ENCODE measurements around the gene GPR107. TPM values are rescaled to one million over a fixed set of nuclear protein-coding genes. Genes with fewer than 3 reads are reported as not detected.

The GPR107 gene
- total RNA-seq, 4 donors from 2014 or later: 18.9 to 27.0 (median 23.2) TPM

DNA sequence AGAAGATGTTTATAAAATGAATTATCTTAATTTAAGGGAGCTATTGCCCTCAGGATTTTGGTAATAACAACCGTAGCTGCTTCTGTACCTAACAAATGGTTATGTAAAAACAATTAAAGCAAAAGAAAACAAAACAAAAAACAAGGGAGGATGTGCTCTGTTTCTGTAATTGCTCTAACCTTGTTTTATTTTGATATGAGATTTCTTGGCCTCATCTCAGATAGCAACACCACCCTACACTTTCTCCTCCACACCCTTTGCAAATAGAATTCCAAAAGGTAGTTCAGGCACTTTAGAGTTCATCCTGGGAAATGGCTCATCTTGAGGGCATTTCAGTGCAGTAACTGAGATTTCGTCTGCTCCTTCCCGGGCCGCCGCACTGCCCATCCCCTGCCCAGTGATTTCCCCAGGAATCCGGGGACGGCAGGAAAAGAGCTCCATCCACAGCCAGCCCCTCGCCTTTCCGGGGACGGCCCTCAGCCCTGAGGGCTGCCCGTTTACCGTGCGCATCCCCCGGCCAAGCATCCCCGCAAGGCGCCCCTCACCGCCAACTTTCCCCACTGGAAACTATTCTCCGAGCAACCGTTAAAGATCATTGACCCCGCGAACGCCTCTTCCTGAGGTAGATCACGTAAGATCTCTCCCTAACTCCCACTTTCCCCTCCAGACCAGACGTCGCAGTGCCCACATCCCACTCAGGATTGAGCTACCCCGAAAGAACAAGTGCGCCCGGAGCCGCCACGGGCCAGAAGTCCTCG lies 11.9 kb upstream of the GPR107 start:
- WGBS, 2 donors: 1 to 2% methylated on average over 9 to 19 of the region's 31 CpGs
- peaks cover 17 to 60% (median 26%) of the 10 kb centered on the region in 3 donors for H3K4me1 ChIP-seq
- H3K27me3 ChIP-seq: no peaks in the 10 kb centered on the region
- H3K9me3 ChIP-seq: no peaks in the 10 kb centered on the region
- H3K27ac ChIP-seq: peak overlapping the region; percentile 94 to 99 (median 98)
- no peak for DNase-seq
- H3K36me3 ChIP-seq: no peaks in the 10 kb centered on the region
- TF ChIP-seq POLR2A (IDR thresholded peaks at IDR 0.05): no peak
- TF ChIP-seq, protein P1, sequence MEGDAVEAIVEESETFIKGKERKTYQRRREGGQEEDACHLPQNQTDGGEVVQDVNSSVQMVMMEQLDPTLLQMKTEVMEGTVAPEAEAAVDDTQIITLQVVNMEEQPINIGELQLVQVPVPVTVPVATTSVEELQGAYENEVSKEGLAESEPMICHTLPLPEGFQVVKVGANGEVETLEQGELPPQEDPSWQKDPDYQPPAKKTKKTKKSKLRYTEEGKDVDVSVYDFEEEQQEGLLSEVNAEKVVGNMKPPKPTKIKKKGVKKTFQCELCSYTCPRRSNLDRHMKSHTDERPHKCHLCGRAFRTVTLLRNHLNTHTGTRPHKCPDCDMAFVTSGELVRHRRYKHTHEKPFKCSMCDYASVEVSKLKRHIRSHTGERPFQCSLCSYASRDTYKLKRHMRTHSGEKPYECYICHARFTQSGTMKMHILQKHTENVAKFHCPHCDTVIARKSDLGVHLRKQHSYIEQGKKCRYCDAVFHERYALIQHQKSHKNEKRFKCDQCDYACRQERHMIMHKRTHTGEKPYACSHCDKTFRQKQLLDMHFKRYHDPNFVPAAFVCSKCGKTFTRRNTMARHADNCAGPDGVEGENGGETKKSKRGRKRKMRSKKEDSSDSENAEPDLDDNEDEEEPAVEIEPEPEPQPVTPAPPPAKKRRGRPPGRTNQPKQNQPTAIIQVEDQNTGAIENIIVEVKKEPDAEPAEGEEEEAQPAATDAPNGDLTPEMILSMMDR (IDR thresholded peaks at IDR 0.05): no peak
- peak overlapping the region; percentile 85 to 100 (median 98) for H3K4me3 ChIP-seq
- intact Hi-C loops (cut with DNase I): loop anchor here (5.0 kb wide), 1 partner anchor 155 kb away; no protein-coding TSS in a partner anchor

DNA sequence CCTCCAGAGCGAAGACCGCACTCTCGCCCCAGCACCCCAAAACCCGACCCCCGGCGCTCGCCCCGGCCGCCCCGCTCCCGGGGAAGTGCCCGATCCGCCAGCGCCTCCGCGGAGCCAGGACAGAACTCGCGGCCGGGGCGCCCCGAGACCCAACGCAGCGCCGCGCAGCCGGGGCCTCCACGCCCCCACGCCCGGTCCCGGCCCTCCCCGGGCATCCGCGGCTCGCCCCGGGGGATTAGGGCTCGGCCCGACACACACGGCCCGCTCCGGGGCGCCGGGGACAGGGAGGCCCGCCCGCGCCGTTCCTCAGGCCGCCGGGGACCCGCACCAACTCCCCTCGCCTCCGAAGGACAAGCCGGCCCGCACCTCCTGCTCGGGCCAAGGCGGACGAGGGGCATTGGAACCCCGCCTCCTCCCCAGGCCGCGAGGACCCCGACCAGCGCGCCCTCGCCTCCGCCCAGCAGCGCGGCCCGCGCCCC lies 11.3 kb upstream of the GPR107 start:
- Histone ChIP-seq H3K36me3 (no peaks in the 10 kb centered on the region), H3K4me3 (peak overlapping the region; percentile 85 to 100 (median 98)), H3K27me3 (no peaks in the 10 kb centered on the region), H3K4me1 (peaks cover 17 to 58% (median 24%) of the 10 kb centered on the region in 3 donors), H3K9me3 (no peaks in the 10 kb centered on the region), H3K27ac (peak overlapping the region; percentile 94 to 99 (median 98))
- WGBS, 2 donors: no CpG with 5 or more reads among the region's 68 CpGs
- TF ChIP-seq POLR2A (IDR thresholded peaks at IDR 0.05): no peak
- TF ChIP-seq, protein P1 (IDR thresholded peaks at IDR 0.05): no peak
- no peak for DNase-seq
- intact Hi-C loops (cut with DNase I): loop anchor here (5.0 kb wide), 1 partner anchor 155 kb away; no protein-coding TSS in a partner anchor

DNA sequence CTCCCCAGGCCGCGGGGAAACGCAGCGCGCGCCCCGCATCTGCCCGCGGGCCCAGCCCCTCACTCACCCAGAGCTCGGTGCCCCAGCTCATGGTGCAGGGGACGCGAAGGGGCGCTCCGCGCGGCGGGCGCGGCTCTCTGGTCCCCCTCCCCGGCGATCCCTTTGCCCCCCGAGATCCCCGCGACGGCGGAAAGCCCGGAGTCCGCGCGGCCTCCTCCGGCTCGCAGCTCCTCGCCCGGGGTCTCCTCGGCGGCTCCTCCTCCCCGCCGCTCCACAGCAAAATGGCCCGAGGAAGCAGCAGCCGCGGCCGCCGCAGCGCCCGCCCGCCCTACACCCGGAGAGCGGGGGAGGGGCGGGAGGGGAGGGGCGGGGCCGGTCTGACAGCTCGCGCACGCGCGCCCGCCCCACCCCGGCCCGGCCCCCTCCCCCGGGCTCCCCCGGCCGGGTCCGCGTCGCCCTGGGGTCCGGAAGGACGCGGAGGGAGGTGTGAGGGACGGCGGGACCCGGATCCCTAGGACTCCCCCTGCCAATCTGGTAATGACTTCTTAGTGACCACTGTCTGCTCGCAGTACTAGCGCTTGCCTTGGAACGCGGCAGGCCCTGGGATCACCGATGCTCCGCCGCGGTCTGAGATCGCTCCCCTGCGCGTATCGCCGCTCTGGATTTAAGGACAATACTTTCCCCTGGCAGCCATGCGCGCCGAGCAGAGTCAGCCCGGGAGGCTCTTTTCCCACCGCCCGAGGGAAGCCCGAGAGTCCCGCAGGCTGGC lies 10.6 kb upstream of the GPR107 start, which contains the start of gene FNBP1:
FNBP1 (minus strand) TSS at position 305 of the 769 bp plus-strand sequence; CDS start at position 91, 214 bp downstream.
- H3K4me1 ChIP-seq: peaks cover 17 to 58% (median 24%) of the 10 kb centered on the region in 3 donors
- DNase-seq: no peak
- no peaks in the 10 kb centered on the region for H3K36me3 ChIP-seq
- peak within 1 kb of the TSS; percentile 94 to 99 (median 98) for H3K27ac ChIP-seq
- intact Hi-C loops (cut with DNase I): loop anchor here (5.0 kb wide), 1 partner anchor 156 kb away; no protein-coding TSS in a partner anchor
- WGBS, 2 donors: no CpG with 5 or more reads among the region's 92 CpGs
- peak in 2 of 4 donors; percentile 86 to 95 for TF ChIP-seq POLR2A (IDR thresholded peaks at IDR 0.05)
- TF ChIP-seq, protein P1 (IDR thresholded peaks at IDR 0.05): no peak
- no peaks in the 10 kb centered on the region for H3K27me3 ChIP-seq
- no peaks in the 10 kb centered on the region for H3K9me3 ChIP-seq
- peak within 1 kb of the TSS; percentile 85 to 100 (median 98) for H3K4me3 ChIP-seq

DNA sequence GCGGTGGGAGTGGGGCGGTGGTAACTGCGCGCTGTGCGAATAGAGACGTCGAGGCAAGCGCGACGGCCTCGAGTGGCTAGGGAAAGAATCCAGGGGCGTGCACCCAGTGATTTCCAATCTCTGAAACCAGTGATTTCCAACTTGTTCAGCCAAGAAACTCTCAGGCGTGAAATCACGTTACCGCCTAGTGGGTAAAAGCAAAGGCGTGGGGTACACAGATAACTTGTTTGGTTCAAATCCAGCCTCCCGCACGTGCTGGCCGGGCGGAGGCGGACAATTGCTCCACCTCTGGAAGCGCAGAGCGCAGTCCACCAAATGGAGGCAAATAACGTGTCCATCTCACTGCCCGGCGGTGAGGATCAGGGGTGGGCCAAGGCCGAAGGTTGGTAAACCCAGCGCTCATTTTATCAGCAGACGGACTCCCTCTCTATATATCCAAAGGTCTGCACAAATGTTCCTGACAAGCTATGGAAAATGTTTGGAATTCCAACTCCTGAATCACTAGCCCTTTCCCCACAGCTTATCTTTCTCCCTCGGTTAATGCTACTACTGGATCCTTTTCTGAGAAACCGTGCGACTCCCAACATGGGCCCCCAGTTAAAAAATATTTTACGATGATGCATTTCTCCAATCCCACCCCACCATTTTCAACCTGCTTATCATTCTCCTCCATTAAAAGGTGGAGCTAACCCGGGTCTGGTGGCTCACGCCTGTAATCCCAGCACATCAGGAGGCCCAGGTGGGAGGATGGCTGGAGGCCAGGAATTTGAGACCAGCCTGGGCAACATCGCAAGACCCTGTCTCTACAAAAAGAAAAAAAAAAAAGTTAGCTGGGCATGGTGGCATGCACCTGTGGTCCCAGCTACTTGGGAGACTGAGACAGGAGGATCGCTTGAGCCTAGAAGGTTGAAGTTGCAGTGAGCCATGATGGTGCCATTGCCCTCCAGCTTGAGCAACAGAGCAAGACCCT lies 9.8 kb upstream of the GPR107 start:
- WGBS, 2 donors: 54 to 59% methylated on average over 17 to 23 of the region's 37 CpGs
- no peak for TF ChIP-seq POLR2A (IDR thresholded peaks at IDR 0.05)
- TF ChIP-seq, protein P1 (IDR thresholded peaks at IDR 0.05): peak in 3 of 6 experiments; percentile 10 to 27 (median 20)
- H3K9me3 ChIP-seq: no peaks in the 10 kb centered on the region
- peak overlapping the region; percentile 85 to 100 (median 98) for H3K4me3 ChIP-seq
- DNase-seq: no peak
- H3K27ac ChIP-seq: peak overlapping the region; percentile 94 to 99 (median 98)
- no peaks in the 10 kb centered on the region for H3K36me3 ChIP-seq
- intact Hi-C loops (cut with DNase I): loop anchor here (5.0 kb wide), 1 partner anchor 157 kb away; no protein-coding TSS in a partner anchor
- H3K27me3 ChIP-seq: no peaks in the 10 kb centered on the region
- H3K4me1 ChIP-seq: peaks cover 17 to 55% (median 24%) of the 10 kb centered on the region in 3 donors

Data from esophagus squamous epithelium (tissue), 5 donors.